ENCODE data around the gene OIP5. TPM values are rescaled to one million over a fixed set of nuclear protein-coding genes. Genes with fewer than 3 reads are reported as not detected.
A peak's percentile ranks its signal among the peaks of the same experiment; 100 is the strongest.

The OIP5 gene
- total and polyA plus RNA-seq, 8 donors: 0.17 to 0.56 (median 0.29) TPM

DNA sequence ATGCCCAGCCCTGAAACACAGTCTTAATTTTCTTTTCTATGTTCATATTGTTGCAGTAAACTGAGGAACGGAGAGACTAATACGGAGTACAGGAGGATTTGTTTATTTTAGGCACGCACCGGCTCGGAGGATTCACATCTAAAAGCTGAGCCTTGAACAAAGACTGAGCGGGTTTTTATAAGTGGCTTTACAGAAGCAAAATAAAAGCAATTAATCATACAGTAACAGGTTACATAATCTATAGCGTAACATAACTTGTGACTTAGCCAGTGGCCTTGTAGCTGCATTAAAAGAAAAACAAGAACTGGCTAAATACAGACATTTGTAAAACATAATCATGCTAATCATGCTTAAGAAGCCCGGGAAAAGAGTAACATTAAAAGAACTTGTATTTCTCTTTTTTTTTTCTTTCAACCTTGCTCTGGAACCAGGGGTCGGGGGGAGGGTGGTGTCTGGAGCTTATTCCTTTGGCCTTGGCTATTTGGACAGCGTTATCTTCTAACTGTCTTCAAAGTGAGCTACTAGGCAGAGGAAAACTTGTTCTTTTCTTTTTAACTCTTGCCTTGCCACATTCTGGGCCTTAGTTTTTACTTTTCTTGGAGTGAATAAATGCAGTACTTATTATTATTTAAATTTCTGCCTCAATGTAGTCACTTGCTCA is 17.8 kb upstream of the OIP5 start:
- Histone ChIP-seq H3K27ac (peak overlapping the region in 1 of 4 donors; percentile 7), H3K9me3 (no peaks in the 10 kb centered on the region), H3K4me1 (peaks cover 0 to 6% (median 5%) of the 10 kb centered on the region in 3 donors), H3K27me3 (no peaks in the 10 kb centered on the region), H3K4me3 (no peak overlapping the region), H3K36me3 (no peaks in the 10 kb centered on the region)
- TF ChIP-seq, protein P1, sequence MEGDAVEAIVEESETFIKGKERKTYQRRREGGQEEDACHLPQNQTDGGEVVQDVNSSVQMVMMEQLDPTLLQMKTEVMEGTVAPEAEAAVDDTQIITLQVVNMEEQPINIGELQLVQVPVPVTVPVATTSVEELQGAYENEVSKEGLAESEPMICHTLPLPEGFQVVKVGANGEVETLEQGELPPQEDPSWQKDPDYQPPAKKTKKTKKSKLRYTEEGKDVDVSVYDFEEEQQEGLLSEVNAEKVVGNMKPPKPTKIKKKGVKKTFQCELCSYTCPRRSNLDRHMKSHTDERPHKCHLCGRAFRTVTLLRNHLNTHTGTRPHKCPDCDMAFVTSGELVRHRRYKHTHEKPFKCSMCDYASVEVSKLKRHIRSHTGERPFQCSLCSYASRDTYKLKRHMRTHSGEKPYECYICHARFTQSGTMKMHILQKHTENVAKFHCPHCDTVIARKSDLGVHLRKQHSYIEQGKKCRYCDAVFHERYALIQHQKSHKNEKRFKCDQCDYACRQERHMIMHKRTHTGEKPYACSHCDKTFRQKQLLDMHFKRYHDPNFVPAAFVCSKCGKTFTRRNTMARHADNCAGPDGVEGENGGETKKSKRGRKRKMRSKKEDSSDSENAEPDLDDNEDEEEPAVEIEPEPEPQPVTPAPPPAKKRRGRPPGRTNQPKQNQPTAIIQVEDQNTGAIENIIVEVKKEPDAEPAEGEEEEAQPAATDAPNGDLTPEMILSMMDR (IDR thresholded peaks at IDR 0.05): no peak
- ATAC-seq (peak; percentile 56 to 90 (median 74)), DNase-seq (no peak), FAIRE-seq (no peak)
- intact Hi-C loops (cut with DNase I): no loop called here
- WGBS, 2 donors: 18 to 20% methylated on average over 10 of the region's 10 CpGs

DNA sequence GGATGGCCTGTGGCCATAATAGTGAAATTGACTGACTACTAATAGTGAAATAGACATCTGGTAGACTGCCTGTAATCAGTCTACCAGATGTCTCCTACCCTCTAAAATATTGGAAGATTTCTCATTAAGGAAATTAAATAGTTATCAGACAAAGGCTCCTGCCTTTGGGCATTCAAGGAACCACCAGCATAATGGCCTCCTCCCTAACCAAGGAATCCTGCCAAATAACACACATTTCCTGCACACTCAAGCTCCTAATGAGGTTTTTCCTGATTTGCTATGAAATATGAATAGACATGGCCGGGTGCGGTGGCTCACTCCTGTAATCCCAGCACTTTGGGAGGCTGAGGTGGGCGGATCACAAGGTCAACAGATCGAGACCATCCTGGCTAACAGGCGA is 14.8 kb upstream of the OIP5 start:
- TF ChIP-seq, protein P1 (IDR thresholded peaks at IDR 0.05): no peak
- ATAC-seq (no peak), FAIRE-seq (no peak), DNase-seq (no peak)
- WGBS, 2 donors: 94 to 95% methylated on average over 5 of the region's 5 CpGs
- no peaks in the 10 kb centered on the region for H3K27me3 ChIP-seq
- H3K9me3 ChIP-seq: no peaks in the 10 kb centered on the region
- no peak overlapping the region for H3K27ac ChIP-seq
- H3K4me1 ChIP-seq: peaks cover 0 to 6% (median 5%) of the 10 kb centered on the region in 3 donors
- H3K4me3 ChIP-seq: no peak overlapping the region
- intact Hi-C loops (cut with DNase I): no loop called here
- H3K36me3 ChIP-seq: no peaks in the 10 kb centered on the region

DNA sequence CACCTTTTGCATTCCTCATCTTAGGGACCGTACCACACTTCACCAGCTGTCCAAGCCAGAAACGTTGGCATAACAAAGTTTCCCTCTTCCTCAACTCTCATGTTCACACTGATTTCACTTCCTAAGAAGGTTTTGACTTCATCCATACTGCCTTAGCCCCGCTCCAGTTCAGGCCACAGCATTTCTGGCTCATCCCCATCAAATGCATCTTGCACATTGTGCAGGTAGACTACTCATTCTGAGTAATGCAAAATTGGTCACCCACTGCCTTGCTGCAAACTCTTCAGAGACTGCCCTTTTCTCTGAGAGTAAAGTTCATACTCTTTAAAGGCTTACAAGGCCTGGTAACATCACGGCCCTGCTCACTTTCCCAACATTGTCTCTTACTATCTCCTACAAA is 9.1 kb upstream of the OIP5 start:
- ATAC-seq (no peak), DNase-seq (no peak), FAIRE-seq (no peak)
- WGBS, 2 donors: 74 to 79% methylated on average over 4 of the region's 4 CpGs
- Histone ChIP-seq H3K4me3 (no peak overlapping the region), H3K36me3 (no peaks in the 10 kb centered on the region), H3K9me3 (no peaks in the 10 kb centered on the region), H3K27ac (no peak overlapping the region), H3K4me1 (no peaks in the 10 kb centered on the region), H3K27me3 (no peaks in the 10 kb centered on the region)
- intact Hi-C loops (cut with DNase I): no loop called here
- TF ChIP-seq, protein P1 (IDR thresholded peaks at IDR 0.05): no peak

DNA sequence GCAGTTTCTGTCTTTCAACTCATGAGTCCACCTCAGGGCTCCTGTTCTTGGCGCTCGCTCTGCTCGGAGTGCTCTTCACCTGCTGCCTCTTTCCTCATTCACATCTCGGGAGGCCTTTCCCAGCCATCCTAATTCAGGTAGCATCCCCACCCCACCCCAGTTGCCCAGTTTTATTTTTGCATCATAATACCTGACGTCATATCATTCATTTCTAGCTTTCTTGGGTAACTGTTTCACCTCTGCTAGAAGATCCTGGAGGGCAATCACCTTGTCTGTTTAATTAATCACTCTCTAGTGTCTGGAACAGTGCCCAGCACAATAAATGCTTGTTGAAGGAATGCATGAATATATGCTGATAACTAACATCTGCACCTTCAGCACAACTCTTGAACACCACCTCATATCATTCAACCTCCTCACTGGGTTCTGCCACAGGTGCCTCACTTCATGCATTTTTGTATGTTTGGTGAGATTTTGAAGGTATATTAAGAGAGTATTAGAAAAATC is 7.9 kb upstream of the OIP5 start:
- no peak for ATAC-seq
- TF ChIP-seq, protein P1 (IDR thresholded peaks at IDR 0.05): no peak
- 82 to 85% methylated on average over 5 of the region's 5 CpGs for WGBS, 2 donors
- Histone ChIP-seq H3K27ac (no peak overlapping the region), H3K4me3 (no peak overlapping the region), H3K4me1 (no peaks in the 10 kb centered on the region), H3K9me3 (no peaks in the 10 kb centered on the region), H3K27me3 (no peaks in the 10 kb centered on the region), H3K36me3 (no peaks in the 10 kb centered on the region)
- DNase-seq: no peak
- intact Hi-C loops (cut with DNase I): no loop called here
- no peak for FAIRE-seq
